Activated T-cell treated with anti-CD3 and anti-CD28 coated beads for 1 hour (primary cell): ENCODE results near the gene TMEFF2.

Source experiments
- DNase-seq: peaks from one replicate; pipeline ENCODE4 v3.0.0-alpha.2; 2020; ENCODE audit warnings: low read depth

Gene TMEFF2

DNA sequence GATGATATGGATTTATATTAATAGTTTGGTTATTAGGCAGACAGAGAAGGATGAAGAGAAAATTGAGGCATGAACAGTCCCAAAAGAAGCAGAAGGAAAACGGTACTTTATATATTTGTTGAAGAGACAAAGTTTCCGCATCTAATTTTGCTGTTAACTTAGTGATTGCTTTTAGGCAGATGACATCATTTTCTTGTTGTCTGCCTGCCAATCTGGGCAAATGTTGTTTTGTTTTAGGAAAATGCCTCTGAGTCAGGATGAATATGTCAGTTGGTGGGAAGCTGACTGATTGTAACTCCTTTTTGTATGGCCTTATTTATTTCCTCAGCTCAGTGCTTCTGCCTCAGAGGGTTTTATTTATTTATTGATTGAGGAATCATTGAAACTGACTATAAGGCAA is 295.3 kb downstream of the TMEFF2 start:
- DNase-seq, result no peak
